ENCODE measurements around the gene PIP5KL1. TPM values are rescaled to one million over a fixed set of nuclear protein-coding genes. Genes with fewer than 3 reads are reported as not detected.

Gene PIP5KL1
- total RNA-seq, 1 experiment from 2014 or later: 21.9 TPM

DNA sequence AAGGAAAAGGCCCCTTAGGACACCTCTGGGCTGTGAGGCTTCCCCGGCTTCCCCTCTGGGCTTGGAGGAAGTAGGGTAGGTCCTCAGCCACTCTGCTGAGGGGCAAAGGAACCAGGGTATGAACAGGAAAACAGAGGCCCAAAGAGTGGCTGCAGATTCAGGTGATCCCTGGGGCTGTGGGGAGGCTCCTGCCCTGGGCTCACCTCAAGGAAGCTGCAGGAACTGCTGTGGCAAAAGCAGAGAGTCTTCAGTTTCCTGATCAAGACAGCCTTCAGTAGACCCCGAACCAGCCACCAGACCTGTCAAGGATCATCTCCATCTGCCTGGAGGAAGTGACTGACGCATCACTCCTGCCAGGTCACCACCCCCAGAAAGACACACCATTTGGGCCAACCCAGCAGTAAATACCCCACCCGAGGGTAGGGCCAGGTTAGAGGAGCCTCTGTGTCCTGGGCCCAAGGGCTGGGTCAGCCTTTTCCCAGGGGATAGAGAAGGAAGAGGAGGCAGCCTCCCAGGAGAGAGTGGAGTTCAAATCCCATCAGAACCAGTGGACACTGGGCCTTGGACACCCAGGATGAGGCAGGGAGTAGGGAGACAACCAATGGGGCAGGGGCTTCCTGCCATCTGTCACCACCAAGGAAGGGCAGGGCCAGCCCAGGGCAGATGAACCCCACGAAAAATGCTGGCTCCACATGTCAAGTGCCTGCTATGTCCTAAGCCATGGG, 25.4 kb downstream of the PIP5KL1 start:
- Histone ChIP-seq H3K4me3 (no peak overlapping the region), H3K4me2 (no peak overlapping the region)
- CTCF ChIA-PET: no interaction called here

DNA sequence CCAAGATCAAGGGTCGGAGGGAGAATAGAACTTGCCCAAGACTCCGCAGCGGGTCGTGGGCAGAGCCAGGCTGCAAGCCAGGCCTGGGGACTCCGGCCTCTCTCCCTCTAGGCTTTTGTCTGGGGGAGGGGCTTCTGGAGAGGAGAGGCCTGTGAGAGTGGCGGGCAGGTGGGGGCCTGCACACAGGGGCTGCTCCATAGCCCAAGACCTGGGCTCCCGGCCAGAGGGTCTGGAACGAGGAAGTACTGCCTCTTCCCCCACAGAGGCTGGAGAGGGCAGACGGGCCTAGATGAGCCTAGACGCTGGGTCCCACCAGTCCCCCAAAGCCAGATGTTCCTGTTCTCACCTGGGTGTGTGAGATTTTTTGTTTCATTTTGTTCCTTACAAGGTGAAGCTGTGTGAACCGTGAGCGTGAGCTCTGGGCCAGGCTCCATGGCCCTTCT, 26.0 kb downstream of the PIP5KL1 start:
- intact Hi-C loops (cut with micrococcal nuclease; ENCODE audit: unreplicated experiment): no loop called here
- no peak overlapping the region for H3K4me2 ChIP-seq
- H2AFZ ChIP-seq: no peak overlapping the region
- H3K27ac ChIP-seq: no peak overlapping the region
- H4K20me1 ChIP-seq (ENCODE audit: insufficient read depth): no peaks in the 10 kb centered on the region
- no peak overlapping the region for H3K4me3 ChIP-seq
- H3F3A ChIP-seq (ENCODE audit: insufficient read depth, low read depth): peaks cover 28% of the 10 kb centered on the region
- no peak for DNase-seq
- CTCF ChIA-PET: no interaction called here
- no peaks in the 10 kb centered on the region for H3K27me3 ChIP-seq (ENCODE audit: insufficient read depth, low read depth)
- no TSS peak for BruUV-seq (replicated peaks)
- POLR2A ChIA-PET (ENCODE audit: unreplicated experiment): no interaction called here
- TF ChIP-seq, protein P1, sequence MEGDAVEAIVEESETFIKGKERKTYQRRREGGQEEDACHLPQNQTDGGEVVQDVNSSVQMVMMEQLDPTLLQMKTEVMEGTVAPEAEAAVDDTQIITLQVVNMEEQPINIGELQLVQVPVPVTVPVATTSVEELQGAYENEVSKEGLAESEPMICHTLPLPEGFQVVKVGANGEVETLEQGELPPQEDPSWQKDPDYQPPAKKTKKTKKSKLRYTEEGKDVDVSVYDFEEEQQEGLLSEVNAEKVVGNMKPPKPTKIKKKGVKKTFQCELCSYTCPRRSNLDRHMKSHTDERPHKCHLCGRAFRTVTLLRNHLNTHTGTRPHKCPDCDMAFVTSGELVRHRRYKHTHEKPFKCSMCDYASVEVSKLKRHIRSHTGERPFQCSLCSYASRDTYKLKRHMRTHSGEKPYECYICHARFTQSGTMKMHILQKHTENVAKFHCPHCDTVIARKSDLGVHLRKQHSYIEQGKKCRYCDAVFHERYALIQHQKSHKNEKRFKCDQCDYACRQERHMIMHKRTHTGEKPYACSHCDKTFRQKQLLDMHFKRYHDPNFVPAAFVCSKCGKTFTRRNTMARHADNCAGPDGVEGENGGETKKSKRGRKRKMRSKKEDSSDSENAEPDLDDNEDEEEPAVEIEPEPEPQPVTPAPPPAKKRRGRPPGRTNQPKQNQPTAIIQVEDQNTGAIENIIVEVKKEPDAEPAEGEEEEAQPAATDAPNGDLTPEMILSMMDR (conservative IDR thresholded peaks at IDR 0.05): no peak
- no peak for TF ChIP-seq EZH2 (IDR thresholded peaks at IDR 0.05; ENCODE audit: low read depth)
- no peaks in the 10 kb centered on the region for H3K9me2 ChIP-seq (ENCODE audit: insufficient read depth)
- no peaks in the 10 kb centered on the region for H3K9me3 ChIP-seq (ENCODE audit: insufficient read depth, low read depth)
- no peaks in the 10 kb centered on the region for H3K36me3 ChIP-seq (ENCODE audit: low read depth)
- H3K4me1 ChIP-seq (replicated peaks; ENCODE audit: insufficient read depth): peaks cover 20% of the 10 kb centered on the region; the same call in 1 of the 2 replicates
- H3K79me2 ChIP-seq (ENCODE audit: low read depth): no peaks in the 10 kb centered on the region

More for the DNA sequence above, 25.4 kb downstream of the PIP5KL1 start:
- no peaks in the 10 kb centered on the region for H3K36me3 ChIP-seq (ENCODE audit: low read depth)
- no peaks in the 10 kb centered on the region for H3K9me2 ChIP-seq (ENCODE audit: insufficient read depth)
- intact Hi-C loops (cut with micrococcal nuclease; ENCODE audit: unreplicated experiment): no loop called here
- no peaks in the 10 kb centered on the region for H3K79me2 ChIP-seq (ENCODE audit: low read depth)
- DNase-seq: no peak
- BruUV-seq (replicated peaks): no TSS peak
- no peak overlapping the region for H2AFZ ChIP-seq
- no peak for TF ChIP-seq EZH2 (IDR thresholded peaks at IDR 0.05; ENCODE audit: low read depth)
- TF ChIP-seq, protein P1 (conservative IDR thresholded peaks at IDR 0.05): no peak
- H3K9me3 ChIP-seq (ENCODE audit: insufficient read depth, low read depth): no peaks in the 10 kb centered on the region
- H4K20me1 ChIP-seq (ENCODE audit: insufficient read depth): no peaks in the 10 kb centered on the region
- peaks cover 15% of the 10 kb centered on the region; the same call in 1 of the 2 replicates for H3K4me1 ChIP-seq (replicated peaks; ENCODE audit: insufficient read depth)
- H3K27me3 ChIP-seq (ENCODE audit: insufficient read depth, low read depth): no peaks in the 10 kb centered on the region
- H3K27ac ChIP-seq: no peak overlapping the region
- H3F3A ChIP-seq (ENCODE audit: insufficient read depth, low read depth): peaks cover 24% of the 10 kb centered on the region
- POLR2A ChIA-PET (ENCODE audit: unreplicated experiment): interaction anchor here (0.6 kb wide), 1 partner anchor 437 kb away, joined by 3 read pairs; no protein-coding TSS in a partner anchor

DNA sequence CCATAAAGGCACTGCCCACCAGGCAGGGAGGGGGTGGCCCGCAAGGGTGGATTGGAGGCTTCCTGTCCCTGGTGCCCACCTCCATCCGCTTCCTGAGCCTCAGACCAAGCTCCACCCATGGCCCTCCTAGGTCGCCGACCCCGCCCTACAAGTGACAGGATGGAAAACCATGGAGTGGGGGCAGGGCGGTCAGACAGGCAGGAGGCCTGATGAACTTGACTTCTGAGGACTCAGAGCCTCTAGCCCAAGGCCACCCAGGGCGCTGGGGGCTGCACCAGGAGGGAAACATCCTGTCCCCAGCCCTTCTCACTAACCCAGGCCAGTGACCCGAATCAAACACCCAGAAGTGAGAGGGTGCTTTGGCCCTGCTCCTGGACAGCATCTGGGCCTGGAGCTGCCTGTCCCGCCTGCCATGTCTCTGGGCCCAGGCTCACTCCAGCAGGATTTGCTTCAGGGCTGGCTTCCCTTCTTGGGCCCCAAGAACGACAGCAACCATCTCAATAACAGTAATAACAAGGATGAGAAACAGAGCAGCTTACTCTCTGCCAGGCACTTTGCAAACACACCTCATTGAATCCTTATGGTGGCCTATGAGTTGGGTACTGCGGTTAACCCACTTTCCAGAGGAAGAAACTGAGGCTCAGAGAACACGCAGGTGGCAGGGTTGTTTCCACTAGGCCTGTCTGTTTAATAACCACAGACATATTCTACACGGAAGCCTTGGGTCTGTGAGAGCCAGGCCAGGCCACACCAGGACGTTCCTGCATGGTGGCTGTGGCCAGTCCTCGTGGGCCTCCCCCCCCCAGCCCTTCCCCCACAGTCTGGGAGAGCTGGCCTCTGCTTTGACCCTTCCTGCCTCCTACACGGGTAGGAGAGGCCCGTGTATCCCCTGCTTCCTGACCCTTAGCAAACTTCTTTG, 26.8 kb downstream of the PIP5KL1 start:
- Histone ChIP-seq H3K9me2 (ENCODE audit: insufficient read depth) (no peaks in the 10 kb centered on the region), H4K20me1 (ENCODE audit: insufficient read depth) (no peaks in the 10 kb centered on the region), H3K4me2 (no peak overlapping the region), H3K27me3 (ENCODE audit: insufficient read depth, low read depth) (no peaks in the 10 kb centered on the region), H3K4me3 (no peak overlapping the region), H3K27ac (no peak overlapping the region), H3K9me3 (ENCODE audit: insufficient read depth, low read depth) (no peaks in the 10 kb centered on the region), H3K79me2 (ENCODE audit: low read depth) (no peaks in the 10 kb centered on the region), H2AFZ (no peak overlapping the region), H3K4me1 (replicated peaks; ENCODE audit: insufficient read depth) (peaks cover 20% of the 10 kb centered on the region; the same call in 1 of the 2 replicates), H3K36me3 (ENCODE audit: low read depth) (no peaks in the 10 kb centered on the region), H3F3A (ENCODE audit: insufficient read depth, low read depth) (peaks cover 31% of the 10 kb centered on the region)
- BruUV-seq (replicated peaks): no TSS peak
- ChIA-PET CTCF (interaction anchor here (0.5 kb wide), 1 partner anchor 383 kb away, joined by 18 read pairs; no protein-coding TSS in a partner anchor), POLR2A (ENCODE audit: unreplicated experiment) (no interaction called here)
- intact Hi-C loops (cut with micrococcal nuclease; ENCODE audit: unreplicated experiment): no loop called here
- no peak for DNase-seq
- TF ChIP-seq EZH2 (IDR thresholded peaks at IDR 0.05; ENCODE audit: low read depth): no peak
- TF ChIP-seq, protein P1 (conservative IDR thresholded peaks at IDR 0.05): no peak

All from PC-9 (cell line).